Thymus (tissue), 14 donors: ENCODE measurements around the gene ELMO1. TPM values are rescaled to one million over a fixed set of nuclear protein-coding genes. Genes with fewer than 3 reads are reported as not detected.
A peak's percentile ranks its signal among the peaks of the same experiment; 100 is the strongest.

Source experiments
- DNase-seq, 9 donors: peaks; one replicate each; pipeline ENCODE4 v3.0.0-alpha.2; 2013; ENCODE audit warnings: low spot score in 9 of 9, low read depth in 6 of 9, missing footprints in 1 of 9
- H3K27ac ChIP-seq, 2 donors: one replicate each; pipeline ENCODE4 v1.5.1; 2013; ENCODE audit warnings: control low read depth in 1 of 2, low read depth in 1 of 2, low read length in 1 of 2, mild to moderate bottlenecking in 1 of 2, moderate library complexity in 1 of 2
- H3K27me3 ChIP-seq, 2 donors: one replicate each; pipeline ENCODE4 v1.5.1; 2013; ENCODE audit warnings: low read length in 1 of 2; ENCODE audit not compliant: control insufficient read depth in 2 of 2, insufficient read depth in 1 of 2
- H3K36me3 ChIP-seq, 2 donors: one replicate each; pipeline ENCODE4 v1.5.1; 2013; ENCODE audit warnings: low read length in 1 of 2, mild to moderate bottlenecking in 1 of 2, moderate library complexity in 1 of 2; ENCODE audit not compliant: control insufficient read depth in 2 of 2, insufficient read depth in 2 of 2
- H3K4me1 ChIP-seq, 2 donors: one replicate each; pipeline ENCODE4 v1.5.1; 2013; ENCODE audit warnings: low read length in 2 of 2; ENCODE audit not compliant: control insufficient read depth in 2 of 2, insufficient read depth in 2 of 2
- H3K4me3 ChIP-seq, 2 donors: one replicate each; pipeline ENCODE4 v1.5.1; 2013; ENCODE audit warnings: low read length in 2 of 2, control low read depth in 1 of 2, mild to moderate bottlenecking in 1 of 2
- H3K9me3 ChIP-seq, 2 donors: one replicate each; pipeline ENCODE4 v1.5.1; 2013; ENCODE audit warnings: low read length in 1 of 2, mild to moderate bottlenecking in 1 of 2; ENCODE audit not compliant: control insufficient read depth in 2 of 2, insufficient read depth in 1 of 2
- WGBS: extraction: QIAGEN DNeasy Blood & Tissue Kit; methylation state at CpG from one replicate; pipeline ENCODE4 v1.1.7; 2013; 5-methylcytosine and 5-hydroxymethylcytosine counted together
- long read RNA-seq, 10 donors: transcript quantifications; one replicate each; lab custom pipeline, GENCODE V29; 2026
- polyA plus RNA-seq: library from polyadenylated mRNA; stranded (reverse); fragments of 200-250 nt; gene quantifications from one replicate; pipeline ENCODE4 v1.2.3, GENCODE V29; 2013
- total RNA-seq: library from RNA; stranded (reverse); fragments of 120-200 nt; gene quantifications from one replicate; pipeline ENCODE4 v1.2.4, GENCODE V29; 2013
- donor health status: healthy.

Gene ELMO1, protein sequence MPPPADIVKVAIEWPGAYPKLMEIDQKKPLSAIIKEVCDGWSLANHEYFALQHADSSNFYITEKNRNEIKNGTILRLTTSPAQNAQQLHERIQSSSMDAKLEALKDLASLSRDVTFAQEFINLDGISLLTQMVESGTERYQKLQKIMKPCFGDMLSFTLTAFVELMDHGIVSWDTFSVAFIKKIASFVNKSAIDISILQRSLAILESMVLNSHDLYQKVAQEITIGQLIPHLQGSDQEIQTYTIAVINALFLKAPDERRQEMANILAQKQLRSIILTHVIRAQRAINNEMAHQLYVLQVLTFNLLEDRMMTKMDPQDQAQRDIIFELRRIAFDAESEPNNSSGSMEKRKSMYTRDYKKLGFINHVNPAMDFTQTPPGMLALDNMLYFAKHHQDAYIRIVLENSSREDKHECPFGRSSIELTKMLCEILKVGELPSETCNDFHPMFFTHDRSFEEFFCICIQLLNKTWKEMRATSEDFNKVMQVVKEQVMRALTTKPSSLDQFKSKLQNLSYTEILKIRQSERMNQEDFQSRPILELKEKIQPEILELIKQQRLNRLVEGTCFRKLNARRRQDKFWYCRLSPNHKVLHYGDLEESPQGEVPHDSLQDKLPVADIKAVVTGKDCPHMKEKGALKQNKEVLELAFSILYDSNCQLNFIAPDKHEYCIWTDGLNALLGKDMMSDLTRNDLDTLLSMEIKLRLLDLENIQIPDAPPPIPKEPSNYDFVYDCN
- 22.5 TPM for total RNA-seq
- polyA plus RNA-seq = 18.7 TPM
- long read RNA-seq, donor 1, full-length matches to known transcripts = 1 of 1 reads
- long read RNA-seq, donor 1, partial matches to known transcripts = 0 of 1 reads
- long read RNA-seq, donor 1, other reads (novel, unspliced or antisense) = 0 of 1 reads
- long read RNA-seq, donor 2 = 0 reads
- long read RNA-seq, donor 3, full-length matches to known transcripts = 3 of 3 reads
- long read RNA-seq, donor 3, partial matches to known transcripts = 0 of 3 reads
- long read RNA-seq, donor 3, other reads (novel, unspliced or antisense) = 0 of 3 reads
- long read RNA-seq, donor 4, partial matches to known transcripts = 0 of 2 reads
- long read RNA-seq, donor 4, other reads (novel, unspliced or antisense) = 0 of 2 reads
- long read RNA-seq, donor 5, full-length matches to known transcripts = 11 of 11 reads
- long read RNA-seq, donor 5, partial matches to known transcripts = 0 of 11 reads
- long read RNA-seq, donor 5, other reads (novel, unspliced or antisense) = 0 of 11 reads
- long read RNA-seq, donor 6, full-length matches to known transcripts = 9 of 14 reads
- long read RNA-seq, donor 6, partial matches to known transcripts = 5 of 14 reads
- long read RNA-seq, donor 6, other reads (novel, unspliced or antisense) = 0 of 14 reads
- long read RNA-seq, donor 7, full-length matches to known transcripts = 3 of 3 reads
- long read RNA-seq, donor 7, partial matches to known transcripts = 0 of 3 reads
- long read RNA-seq, donor 7, other reads (novel, unspliced or antisense) = 0 of 3 reads
- long read RNA-seq, donor 8, full-length matches to known transcripts = 3 of 3 reads
- long read RNA-seq, donor 8, partial matches to known transcripts = 0 of 3 reads
- long read RNA-seq, donor 8, other reads (novel, unspliced or antisense) = 0 of 3 reads
- long read RNA-seq, donor 9, full-length matches to known transcripts = 6 of 6 reads
- long read RNA-seq, donor 9, partial matches to known transcripts = 0 of 6 reads
- long read RNA-seq, donor 9, other reads (novel, unspliced or antisense) = 0 of 6 reads
- long read RNA-seq, donor 10, partial matches to known transcripts = 0 of 3 reads
- long read RNA-seq, donor 10, other reads (novel, unspliced or antisense) = 0 of 3 reads

DNA sequence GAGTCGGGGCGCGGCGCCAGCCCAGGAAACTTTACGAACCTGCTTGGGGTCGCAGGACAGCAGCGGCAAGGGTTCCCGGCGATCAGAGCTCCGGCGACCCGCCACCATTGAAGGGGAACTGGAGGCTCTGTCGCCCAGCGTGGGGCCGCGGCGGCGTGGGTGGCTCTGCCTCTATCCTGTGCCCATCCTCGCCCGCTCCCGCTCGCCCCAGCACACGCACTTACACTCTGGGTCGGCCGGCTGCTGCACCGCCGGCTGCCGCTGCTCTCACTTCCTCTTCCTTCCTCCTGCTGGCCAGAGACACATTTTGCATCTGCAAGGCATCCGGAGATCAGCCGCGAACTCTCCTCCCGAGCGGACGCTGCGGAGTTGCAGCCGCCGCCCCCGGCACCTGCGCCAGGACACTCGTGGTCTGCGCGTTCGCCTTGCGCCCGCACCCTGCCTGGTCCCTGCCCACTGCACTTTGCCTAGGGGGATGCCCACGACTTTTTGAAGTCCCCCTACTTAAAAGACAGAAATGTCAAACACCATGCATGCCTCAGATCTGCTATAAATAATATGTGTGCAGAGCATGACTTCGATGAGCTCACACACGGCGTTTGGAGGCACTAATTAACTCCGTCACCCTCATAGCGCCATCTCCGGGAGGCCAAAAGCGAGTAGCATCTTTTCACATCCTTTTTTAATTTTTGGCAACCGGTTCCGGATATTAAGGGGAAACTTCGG lies at the start of gene ELMO1:
Gene ELMO1, minus strand, starts transcription at position 229 of the 726 bp plus-strand sequence. CDS start 106,174 bp downstream, outside the sequence.
- Histone ChIP-seq H3K36me3 (no peaks in the 10 kb centered on the region), H3K27me3 (peaks cover 0 to 9% of the 10 kb centered on the region in 2 donors), H3K9me3 (peaks cover 0 to 3% of the 10 kb centered on the region in 2 donors), H3K27ac (peak within 1 kb of the TSS; percentile 84 to 92), H3K4me1 (peaks cover 15 to 28% of the 10 kb centered on the region in 2 donors), H3K4me3 (peak within 1 kb of the TSS; percentile 92)
- under 1% methylated on average over 56 of the region's 56 CpGs for WGBS
- peak in 7 of 9 donors; percentile 45 to 89 (median 66) for DNase-seq

DNA sequence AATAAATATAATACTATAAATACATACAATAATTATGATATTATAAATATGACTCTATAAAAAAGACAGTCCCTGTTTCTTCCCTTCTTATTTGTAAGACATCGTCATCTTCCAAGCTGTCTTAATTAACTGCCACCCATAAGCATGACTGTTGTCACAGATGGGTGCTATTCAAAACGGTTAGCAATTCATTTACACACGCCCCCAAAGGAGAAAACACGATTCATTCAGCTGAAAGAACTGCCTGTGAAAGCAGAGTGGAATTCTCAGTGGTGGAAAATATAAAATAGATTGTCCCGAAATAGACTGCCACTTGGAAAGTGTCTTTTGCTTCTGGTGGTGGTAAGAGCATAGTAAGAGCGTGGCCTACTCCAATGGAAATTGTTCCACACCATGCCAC lies 48.9 kb upstream of the ELMO1 start:
- H3K4me1 ChIP-seq = no peaks in the 10 kb centered on the region

GRCh38 chr7:37495574-37496184 lies 47.0 kb upstream of the ELMO1 start:
- H3K36me3 ChIP-seq = no peaks in the 10 kb centered on the region
- WGBS = 64% methylated on average over 4 of the region's 4 CpGs
- no peaks in the 10 kb centered on the region for H3K9me3 ChIP-seq
- no peaks in the 10 kb centered on the region for H3K27me3 ChIP-seq
- peak in 7 of 9 donors; percentile 11 to 57 (median 17) for DNase-seq
- H3K4me3 ChIP-seq = no peak overlapping the region
- H3K4me1 ChIP-seq = no peaks in the 10 kb centered on the region
- H3K27ac ChIP-seq = no peak overlapping the region

More for the DNA sequence above, 48.9 kb upstream of the ELMO1 start:
- WGBS = 97% methylated on average over 6 of the region's 6 CpGs
- H3K4me3 ChIP-seq = no peak overlapping the region
- no peaks in the 10 kb centered on the region for H3K9me3 ChIP-seq
- no peak for DNase-seq
- no peak overlapping the region for H3K27ac ChIP-seq
- no peaks in the 10 kb centered on the region for H3K36me3 ChIP-seq
- H3K27me3 ChIP-seq = no peaks in the 10 kb centered on the region

GRCh38 chr7:37494926-37495325 lies 46.3 kb upstream of the ELMO1 start:
- Histone ChIP-seq H3K36me3 (no peaks in the 10 kb centered on the region), H3K4me3 (no peak overlapping the region), H3K4me1 (no peaks in the 10 kb centered on the region), H3K27me3 (no peaks in the 10 kb centered on the region), H3K9me3 (no peaks in the 10 kb centered on the region), H3K27ac (no peak overlapping the region)
- DNase-seq = no peak
- WGBS = 26% methylated on average over 2 of the region's 2 CpGs

GRCh38 chr7:37493810-37494209 lies 45.1 kb upstream of the ELMO1 start:
- no peak for DNase-seq
- H3K36me3 ChIP-seq = no peaks in the 10 kb centered on the region
- H3K4me1 ChIP-seq = no peaks in the 10 kb centered on the region
- no peak overlapping the region for H3K4me3 ChIP-seq
- WGBS = 88% methylated on average over 13 of the region's 13 CpGs
- no peaks in the 10 kb centered on the region for H3K27me3 ChIP-seq
- H3K27ac ChIP-seq = no peak overlapping the region
- H3K9me3 ChIP-seq = no peaks in the 10 kb centered on the region

DNA sequence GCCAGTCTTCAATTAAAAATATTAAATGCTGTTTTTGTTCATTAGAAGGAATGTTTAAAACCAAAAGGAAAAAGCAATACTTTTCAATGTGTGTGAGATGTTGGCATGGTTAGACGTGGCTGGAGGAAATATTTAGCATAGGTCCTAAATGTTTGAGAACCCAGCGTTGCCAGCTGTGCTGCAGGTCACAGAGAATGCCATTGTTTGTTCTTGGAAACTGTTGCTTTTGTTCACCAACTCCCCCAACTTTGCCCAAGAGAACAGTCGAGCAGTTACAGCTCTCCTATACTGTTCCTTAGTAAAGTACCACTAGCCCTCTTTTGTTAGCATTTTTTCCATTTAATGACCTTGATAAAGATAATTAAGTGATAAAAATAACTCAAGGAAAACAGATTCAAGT lies 44.5 kb upstream of the ELMO1 start:
- no peaks in the 10 kb centered on the region for H3K9me3 ChIP-seq
- H3K36me3 ChIP-seq = no peaks in the 10 kb centered on the region
- no peaks in the 10 kb centered on the region for H3K27me3 ChIP-seq
- H3K4me1 ChIP-seq = no peaks in the 10 kb centered on the region
- DNase-seq = no peak
- H3K4me3 ChIP-seq = no peak overlapping the region
- 93% methylated on average over 3 of the region's 3 CpGs for WGBS
- H3K27ac ChIP-seq = no peak overlapping the region

- no peaks in the 10 kb centered on the region for H3K36me3 ChIP-seq
- 96% methylated on average over 36 of the region's 36 CpGs for WGBS
- DNase-seq = no peak
- no peaks in the 10 kb centered on the region for H3K27me3 ChIP-seq
- no peak overlapping the region for H3K27ac ChIP-seq
- no peaks in the 10 kb centered on the region for H3K4me1 ChIP-seq
- H3K9me3 ChIP-seq = no peaks in the 10 kb centered on the region
- no peak overlapping the region for H3K4me3 ChIP-seq
Observed at GRCh38 chr7:37491919-37492694, 43.4 kb upstream of the ELMO1 start.
